HG03039 (cell line): ENCODE data around the gene SERPINB8.
"Not testable (repeated sequence)": the region's sequence is repeated elsewhere in the genome, so short reads cannot be mapped to it uniquely, and the experiment has no call there.

ENCODE experiments used
- ATAC-seq: cut with Tn5 transposase; IDR thresholded peaks from one replicate; pipeline ENCODE4 v1.9.1; 2021; ENCODE audit warnings: mild to moderate bottlenecking, moderate library complexity; ENCODE audit not compliant: unreplicated experiment

The SERPINB8 gene

DNA sequence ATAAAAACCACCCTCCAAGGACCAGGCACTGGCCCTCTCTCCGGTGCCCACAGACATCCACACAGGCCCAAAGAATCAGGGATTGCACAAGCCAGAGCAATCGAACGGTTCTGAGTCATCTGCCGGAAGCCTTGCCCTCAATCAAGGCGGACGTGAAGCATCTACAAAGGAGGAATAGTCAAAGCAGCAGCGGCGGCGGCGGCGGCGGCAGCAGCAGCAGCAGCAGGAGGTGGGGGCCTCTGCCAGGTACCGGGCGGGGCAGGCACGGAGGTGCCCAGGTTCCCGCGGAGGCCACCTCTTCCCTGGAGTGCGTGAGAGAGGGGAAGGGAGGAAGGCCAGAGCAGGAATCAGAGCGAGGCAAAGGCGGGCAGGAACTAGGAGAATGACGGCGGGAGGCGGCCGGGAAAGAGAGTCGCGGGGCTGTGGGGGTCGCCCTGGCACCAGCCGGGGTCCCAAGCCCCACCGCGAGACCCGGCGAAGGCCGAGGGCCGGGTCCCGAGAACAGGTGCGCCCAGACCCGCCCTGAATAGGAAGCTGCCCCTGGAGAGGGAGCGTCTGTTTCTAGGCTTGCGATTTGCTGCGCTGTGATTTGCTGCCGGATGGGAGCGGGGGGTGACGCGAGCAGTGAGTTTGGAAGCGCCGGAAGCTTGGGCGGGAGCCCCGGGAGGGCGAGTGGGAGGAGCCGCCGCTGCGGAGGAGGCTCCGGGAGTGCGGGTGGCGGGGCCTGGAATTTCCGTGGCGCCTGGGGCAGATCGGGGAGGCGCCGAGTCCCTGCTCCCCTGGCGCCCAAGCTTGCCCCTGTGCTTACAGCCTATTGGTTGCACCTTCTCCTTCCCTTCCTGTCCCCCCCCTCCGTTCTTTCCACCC is at the start of gene SERPINB8:
Gene SERPINB8, plus strand, starts transcription at position 140 of the 867 bp plus-strand sequence. CDS start 8,228 bp downstream, outside the sequence.
- ATAC-seq: peak; percentile 89

DNA sequence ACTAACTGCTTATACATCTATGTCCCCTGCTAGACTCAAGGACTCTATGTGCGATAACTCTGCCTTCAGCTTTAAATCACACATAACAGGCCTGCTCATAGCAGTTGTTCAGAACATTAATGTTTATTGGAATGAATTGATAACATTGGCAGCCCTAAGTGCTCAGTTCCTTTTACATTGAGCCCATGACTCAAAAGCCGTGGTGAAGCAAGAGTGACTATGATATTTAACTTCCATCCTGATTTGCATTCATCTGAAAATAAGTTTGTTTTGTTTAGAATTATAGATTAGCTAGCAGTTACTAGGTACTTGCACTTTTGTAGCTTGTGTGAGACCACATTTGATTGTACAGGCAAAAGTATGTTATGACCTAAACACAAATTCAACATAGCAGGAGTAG is 47.8 kb upstream of the SERPINB8 start:
- ATAC-seq: no peak

DNA sequence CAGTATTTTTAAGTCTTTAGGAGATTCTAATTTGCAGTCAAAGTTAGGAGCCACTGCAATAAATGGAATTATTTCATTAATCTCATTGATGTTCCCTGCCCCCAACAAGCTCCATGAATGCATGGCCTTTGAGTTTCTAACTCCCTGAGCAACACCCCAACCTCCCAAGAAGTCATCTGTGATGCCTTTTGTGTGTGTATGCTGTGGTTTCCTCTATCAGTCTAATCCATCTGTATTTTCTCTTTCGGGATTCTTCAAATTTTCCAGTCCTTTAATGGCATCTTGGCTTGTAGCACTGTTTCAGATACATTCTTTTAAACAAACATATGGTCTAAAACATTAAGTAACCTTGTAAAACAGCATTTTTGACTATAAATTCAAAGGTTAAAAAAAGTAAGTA is 45.3 kb upstream of the SERPINB8 start:
- no peak for ATAC-seq

DNA sequence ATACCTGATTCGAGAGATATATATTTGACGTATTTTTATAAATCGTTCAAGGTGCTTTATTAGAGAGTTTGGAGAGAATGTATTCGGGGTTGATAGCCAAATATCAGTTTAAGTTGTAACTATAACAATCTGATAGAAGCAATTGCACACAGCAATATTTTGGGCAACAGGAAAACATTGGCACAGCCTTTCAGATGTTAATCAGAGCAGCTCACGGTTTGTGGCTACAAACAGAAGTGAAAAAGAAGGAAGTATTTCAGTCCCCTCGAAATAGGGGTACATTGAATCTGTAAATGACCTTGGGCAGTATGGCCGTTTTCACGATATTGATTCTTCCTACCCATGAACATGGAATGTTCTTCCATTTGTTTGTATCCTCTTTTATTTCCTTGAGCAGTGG is 41.5 kb upstream of the SERPINB8 start:
- no peak for ATAC-seq

DNA sequence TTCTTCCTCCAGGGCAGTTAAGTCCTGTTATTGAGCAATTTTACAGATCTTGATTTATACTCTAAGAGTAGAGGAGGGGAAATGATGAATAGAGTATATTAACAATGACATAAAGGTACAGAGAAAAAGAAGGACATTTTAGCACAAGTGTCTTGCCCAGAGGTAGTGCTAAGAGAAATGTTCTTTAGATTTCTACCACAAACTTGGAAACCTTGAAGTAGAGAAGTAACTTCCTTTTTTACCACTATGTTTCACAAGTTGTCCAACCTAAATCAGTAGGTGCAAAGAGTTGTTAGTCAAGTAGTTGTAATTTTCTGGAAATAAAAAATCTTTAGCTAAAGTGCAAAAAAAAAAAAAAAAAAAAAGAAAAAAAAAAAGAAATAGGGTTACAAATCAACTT is 40.5 kb upstream of the SERPINB8 start:
- not testable (repeated sequence) for ATAC-seq

GRCh38 chr18:63930773-63931354 is 39.0 kb upstream of the SERPINB8 start:
- ATAC-seq: no peak

DNA sequence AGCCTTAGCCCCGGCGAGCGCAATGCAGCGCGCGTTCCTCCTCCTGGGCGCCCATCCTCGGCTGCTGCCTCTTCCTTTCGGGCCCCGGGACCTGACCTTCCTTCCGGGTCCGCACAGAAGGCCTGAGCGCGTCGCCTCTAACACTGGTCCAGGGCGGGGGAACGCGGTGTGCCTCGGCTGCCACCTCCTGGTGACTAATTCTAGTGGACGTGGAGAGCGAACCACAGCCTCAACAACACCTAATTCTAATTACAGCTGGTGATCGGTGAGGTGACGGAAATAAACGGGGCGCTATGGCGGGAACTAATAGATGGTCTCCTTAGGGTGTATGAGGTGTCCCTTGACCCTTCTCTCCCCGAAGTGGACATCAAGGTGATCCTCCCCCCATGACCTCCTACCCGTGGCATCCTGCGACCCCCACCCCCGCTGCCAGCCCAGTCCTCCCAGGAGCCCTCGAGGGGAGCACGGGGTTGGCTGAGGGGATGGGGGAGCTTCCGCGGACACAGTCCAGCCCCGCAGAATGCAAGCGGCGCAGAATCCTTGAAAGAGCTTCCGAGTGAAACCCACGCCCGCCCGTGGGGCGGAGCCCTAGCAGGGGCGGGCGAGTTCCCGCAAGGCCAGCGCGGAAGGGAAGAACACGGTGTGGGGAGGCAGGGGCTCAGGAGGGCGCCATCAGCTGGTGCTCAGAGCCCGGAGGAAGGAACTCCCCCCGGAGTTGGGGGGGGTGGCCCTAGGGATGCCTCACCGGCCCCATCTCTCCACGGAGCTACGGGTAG is 33.5 kb upstream of the SERPINB8 start:
- peak; percentile 98 for ATAC-seq

DNA sequence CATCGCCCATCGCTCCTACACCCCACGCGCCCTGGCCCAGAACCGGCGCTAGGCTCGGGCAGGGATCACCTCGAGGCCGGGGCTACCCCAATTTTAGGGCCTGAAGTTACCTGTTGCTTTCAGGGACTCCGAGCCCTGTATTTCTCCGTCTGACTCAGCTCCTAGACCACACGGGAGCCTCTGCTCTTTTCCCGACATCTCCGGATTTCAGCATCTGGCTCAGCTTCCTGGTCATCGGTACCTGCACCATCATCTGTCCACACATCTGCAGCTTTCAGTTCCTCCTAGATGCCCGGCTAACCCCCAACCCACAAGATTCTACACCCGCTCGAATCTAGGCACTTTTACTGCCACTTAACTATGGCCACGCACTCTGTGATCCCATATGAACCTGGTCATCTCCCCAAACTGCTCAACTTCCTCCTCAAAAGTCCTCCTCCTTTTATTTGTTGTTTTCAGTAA is 32.9 kb upstream of the SERPINB8 start:
- peak; percentile 36 for ATAC-seq

- no peak for ATAC-seq
Observed at GRCh38 chr18:63940008-63940407, 29.9 kb upstream of the SERPINB8 start.

DNA sequence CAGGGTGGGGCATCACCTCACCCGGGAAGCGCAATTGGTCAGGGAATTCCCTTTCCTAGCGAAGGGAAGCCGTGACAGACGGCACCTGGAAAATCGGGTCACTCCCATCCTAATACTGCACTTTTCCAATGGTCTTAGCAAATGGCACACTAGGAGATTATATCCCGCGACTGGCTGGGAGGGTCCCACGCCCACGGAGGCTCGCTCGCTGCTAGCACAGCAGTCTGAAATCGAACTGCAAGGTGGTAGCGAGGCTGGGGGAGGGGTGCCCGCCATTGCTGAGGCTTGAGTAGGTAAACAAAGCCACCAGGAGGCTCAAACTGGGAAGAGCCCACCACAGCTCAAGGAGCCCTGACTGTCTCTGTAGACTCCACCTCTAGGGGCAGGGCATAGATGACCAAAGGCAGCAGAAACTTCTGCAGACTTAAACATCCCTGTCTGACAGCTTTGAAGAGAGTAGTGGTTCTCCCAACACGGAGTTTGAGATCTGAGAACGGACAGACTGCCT is 29.3 kb upstream of the SERPINB8 start:
- ATAC-seq: not testable (repeated sequence)

DNA sequence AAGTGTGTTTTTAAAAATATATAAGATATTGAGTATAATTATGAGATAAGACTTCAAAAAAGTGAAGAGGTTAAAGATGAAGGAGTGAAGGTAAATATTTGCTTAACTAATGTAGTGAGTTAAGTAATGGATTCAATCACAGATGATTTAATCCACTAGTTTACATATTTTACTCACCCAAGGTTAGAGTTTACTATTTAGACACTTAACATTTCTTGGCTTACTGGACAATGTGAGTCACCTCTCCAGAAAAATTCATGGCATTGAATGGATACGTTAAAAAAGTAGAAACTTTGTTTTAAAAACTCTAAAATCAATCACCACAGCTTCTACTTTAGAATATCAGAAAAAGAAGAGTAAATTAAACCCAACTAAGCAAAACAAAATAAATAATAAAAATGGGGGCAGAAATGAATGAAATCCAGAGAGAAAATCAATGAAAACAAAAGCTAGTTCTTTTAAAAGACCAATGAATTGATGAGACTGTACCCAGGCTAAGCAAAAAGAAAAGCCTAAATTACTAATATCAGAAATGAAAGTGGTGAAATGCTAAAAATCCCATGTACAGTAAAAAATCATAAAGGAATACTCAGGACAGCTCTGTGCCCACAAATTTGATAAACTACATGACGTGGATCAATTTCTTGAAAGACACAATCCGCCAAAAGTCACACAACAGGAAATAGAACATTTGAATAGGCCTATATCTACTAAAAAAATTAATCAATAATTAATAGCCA is 22.7 kb upstream of the SERPINB8 start:
- no peak for ATAC-seq

GRCh38 chr18:63949068-63949737 is 20.7 kb upstream of the SERPINB8 start, which contains the start of gene HMSD:
TSS of gene HMSD (plus strand) at chr18:63949301. CDS start at chr18:63953456, 4,155 bp downstream.
- peak; percentile 94 for ATAC-seq

DNA sequence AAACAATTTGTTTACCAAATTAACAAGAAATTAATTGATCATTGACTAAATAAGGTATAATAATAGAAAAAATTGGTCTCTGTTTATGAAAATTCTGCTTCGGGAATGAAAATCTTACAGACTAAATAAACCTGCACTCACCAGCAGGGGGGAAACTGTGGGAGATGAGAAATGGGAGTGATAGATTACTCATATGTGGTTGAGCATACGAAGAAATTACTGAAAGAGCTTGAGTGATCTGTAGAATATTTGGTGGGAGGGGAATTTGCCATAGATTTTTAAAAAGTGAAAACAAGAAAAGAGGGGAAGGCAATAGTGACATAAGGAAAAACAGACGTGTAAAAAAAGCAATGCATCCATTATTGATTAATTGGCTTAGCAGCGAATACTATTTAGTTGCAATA is 18.6 kb upstream of the SERPINB8 start:
- peak; percentile 46 for ATAC-seq

DNA sequence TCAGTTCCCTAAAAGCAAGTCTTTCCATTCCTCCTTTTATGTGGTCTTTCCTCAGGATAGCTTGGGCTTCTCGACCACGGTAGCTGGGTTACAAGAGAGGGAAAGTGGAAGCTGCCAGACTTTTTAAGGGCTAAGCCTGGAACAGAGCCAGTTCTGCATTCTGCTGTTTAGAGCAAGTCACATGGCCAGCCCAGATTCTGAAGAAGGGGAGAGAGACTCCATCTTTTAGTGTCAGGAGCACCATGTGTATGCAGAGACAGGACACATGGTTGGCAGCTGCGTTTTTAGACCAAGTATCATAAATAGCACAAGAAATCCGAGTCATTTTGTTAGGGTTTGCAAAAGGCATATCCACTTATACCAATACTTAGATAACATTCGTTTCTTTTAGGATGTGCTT is 16.1 kb upstream of the SERPINB8 start:
- no peak for ATAC-seq

GRCh38 chr18:63956755-63957154 is 13.1 kb upstream of the SERPINB8 start:
- no peak for ATAC-seq

DNA sequence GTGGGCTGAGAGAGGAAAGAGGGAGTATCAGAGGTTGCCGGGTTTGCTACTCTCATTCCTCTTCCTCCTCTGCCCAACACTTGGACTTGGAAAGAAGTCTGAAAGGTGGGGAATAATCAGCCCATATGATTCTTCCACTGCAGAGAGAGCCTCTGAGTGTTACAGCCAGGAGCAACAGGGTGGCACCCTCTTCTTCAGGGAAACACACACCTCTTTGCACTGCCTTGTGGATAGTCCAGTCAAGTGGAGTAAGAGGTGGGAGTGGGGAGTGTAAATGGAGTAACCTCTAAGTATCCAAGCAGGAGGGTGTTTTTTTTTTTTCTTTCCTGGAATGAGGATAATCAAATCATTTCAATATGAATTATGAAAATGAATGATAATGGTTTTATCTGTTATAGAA is 9.0 kb upstream of the SERPINB8 start:
- no peak for ATAC-seq

- ATAC-seq: no peak
Observed at GRCh38 chr18:63961435-63961980, 8.4 kb upstream of the SERPINB8 start.

DNA sequence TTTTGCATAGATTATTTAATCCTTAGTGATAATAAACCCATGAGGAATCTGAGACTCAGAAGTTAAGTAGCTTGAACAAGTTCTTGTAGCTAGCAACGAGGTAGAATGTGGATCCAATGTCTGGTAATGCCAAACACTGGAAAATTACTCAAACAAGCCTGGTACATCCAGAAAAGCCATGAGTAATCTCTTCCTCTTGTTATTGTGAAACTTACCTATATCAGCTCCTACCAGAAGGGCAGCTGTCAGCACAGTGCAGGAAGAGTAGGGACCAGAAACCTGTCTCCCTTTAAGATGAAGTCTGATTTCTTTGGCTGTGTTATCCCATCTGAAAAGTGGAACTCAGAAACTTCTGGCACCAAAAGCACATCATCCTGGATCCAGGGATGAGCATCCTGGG is 7.7 kb upstream of the SERPINB8 start:
- ATAC-seq: no peak

DNA sequence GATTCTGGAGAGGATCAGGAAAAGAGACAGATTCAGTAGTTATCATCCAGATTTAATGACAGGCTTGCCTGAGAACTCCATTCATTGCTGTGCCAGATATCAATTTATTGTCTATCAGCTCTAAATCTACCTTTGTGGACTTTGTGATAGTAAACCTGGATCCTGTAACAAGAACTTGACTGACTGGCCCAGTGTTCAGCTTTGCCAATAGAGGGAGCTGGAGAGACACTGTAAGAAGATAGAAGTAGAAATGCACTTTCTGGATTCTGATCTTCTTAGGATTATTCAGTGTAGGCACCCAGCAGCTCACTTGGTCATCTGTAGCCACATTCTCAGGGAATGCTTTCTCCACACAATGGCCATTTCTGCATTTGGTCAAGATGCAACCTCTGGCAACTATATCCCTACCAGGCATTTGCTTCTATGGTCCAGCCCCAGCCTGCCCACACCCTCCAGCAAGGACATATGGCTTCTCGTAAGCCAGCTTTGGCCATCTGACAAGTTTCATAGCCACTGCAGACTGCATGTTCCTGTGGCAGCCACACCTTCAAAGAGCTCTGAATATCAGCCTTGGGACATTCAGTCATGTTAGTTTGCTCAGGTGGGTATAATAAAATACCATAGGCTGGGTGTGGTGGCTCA is 6.1 kb upstream of the SERPINB8 start:
- peak; percentile 82 for ATAC-seq
